B cell (primary cell): ENCODE data around the gene SMAP1. TPM values are rescaled to one million over a fixed set of nuclear protein-coding genes. Genes with fewer than 3 reads are reported as not detected.

Experiments used
- ATAC-seq: fragments of 200-7000 bp; cut with Tn5 transposase; one replicate; pipeline ENCODE4 v1.10.0; 2021; ENCODE audit warnings: low read depth, mild to moderate bottlenecking, moderate number of reproducible peaks, moderate library complexity
- CTCF ChIA-PET: fragments of 350-600 bp; sonication (Branson Sonifier 250); formaldehyde crosslinking; loops from one replicate; lab custom pipeline; 2021; ENCODE audit warnings: antibody characterized with exemption, inconsistent platforms; lab: Charles Lee
- POLR2A ChIA-PET: fragments of 350-600 bp; sonication (Branson Sonifier 250); formaldehyde crosslinking; loops from one replicate; lab custom pipeline; 2021; ENCODE audit warnings: antibody characterized with exemption; lab: Charles Lee
- DNase-seq: peaks from one replicate; pipeline ENCODE4 v3.0.0; 2013
- H2AFZ ChIP-seq: 2 replicates; pipeline ENCODE4 v1.6.1; 2012; ENCODE audit warnings: mild to moderate bottlenecking, low read depth, low read length; ENCODE audit not compliant: insufficient read depth, poor library complexity, severe bottlenecking
- H3K27ac ChIP-seq, 2 donors: 1 replicate in 1 of 2; 2 replicates in 1 of 2; pipeline ENCODE4 v1.5.1; 2012 to 2013; ENCODE audit warnings: low read length in 2 of 2, mild to moderate bottlenecking in 2 of 2, moderate library complexity in 1 of 2
- H3K27me3 ChIP-seq, 4 experiments: fragments of 200-600 bp in 1 of 4; sonication (generic) in 1 of 4; replicated peaks in 1 of 4; 1 replicate in 2 of 4; 2 replicates in 2 of 4; pipeline versions ENCODE4 v1.6.1 to v1.7.0; 2013 to 2016; ENCODE audit warnings: low read length in 3 of 4, mild to moderate bottlenecking in 2 of 4, mixed read lengths in 1 of 4, moderate library complexity in 1 of 4; ENCODE audit not compliant: insufficient read depth in 4 of 4, control insufficient read depth in 3 of 4; ENCODE audit errors: control extremely low read depth in 1 of 4
- H3K36me3 ChIP-seq, 2 experiments: replicated peaks in 1 of 2; 1 replicate in 1 of 2; 2 replicates in 1 of 2; pipeline versions ENCODE4 v1.6.1 to v1.7.1; 2013; ENCODE audit warnings: low read length in 1 of 2; ENCODE audit not compliant: insufficient read depth in 2 of 2, control insufficient read depth in 1 of 2; ENCODE audit errors: control extremely low read depth in 1 of 2, extremely low read depth in 1 of 2
- H3K4me1 ChIP-seq, 2 donors: fragments of 200-600 bp in 1 of 2; sonication (generic) in 1 of 2; 1 replicate in 1 of 2; 2 replicates in 1 of 2; pipeline versions ENCODE4 v1.5.1 to v1.6.1; 2013 to 2017; ENCODE audit warnings: low read length in 2 of 2; ENCODE audit not compliant: control insufficient read depth in 2 of 2, insufficient read depth in 2 of 2
- H3K4me2 ChIP-seq: replicated peaks from 2 replicates; pipeline ENCODE3; 2012; ENCODE audit warnings: mild to moderate bottlenecking, low read depth, low read length; ENCODE audit not compliant: poor library complexity, severe bottlenecking
- H3K4me3 ChIP-seq, 5 experiments: fragments of 200-600 bp in 1 of 5; sonication (generic) in 1 of 5; 1 replicate in 3 of 5; 2 replicates in 2 of 5; pipeline versions ENCODE4 v1.5.1 to v1.7.0; 2011 to 2016; ENCODE audit warnings: low read length in 4 of 5, mild to moderate bottlenecking in 4 of 5, low read depth in 2 of 5, control low read depth in 1 of 5, moderate library complexity in 1 of 5; ENCODE audit not compliant: insufficient read depth in 1 of 5; ENCODE audit errors: control extremely low read depth in 1 of 5, extremely low read depth in 1 of 5
- H3K79me2 ChIP-seq: fragments of 200-600 bp; sonication (generic); one replicate; pipeline ENCODE4 v1.6.0; 2016; ENCODE audit warnings: low read length; ENCODE audit not compliant: control insufficient read depth, insufficient read depth
- H3K9ac ChIP-seq: fragments of 200-600 bp; sonication (generic); 2 replicates; pipeline ENCODE4 v1.6.1; 2017; ENCODE audit warnings: mild to moderate bottlenecking, low read length, moderate library complexity
- H3K9me3 ChIP-seq, 3 donors: one replicate each; pipeline versions ENCODE4 v1.6.1 to v1.7.1; 2013; ENCODE audit warnings: low read length in 2 of 3; ENCODE audit not compliant: control insufficient read depth in 2 of 3, insufficient read depth in 1 of 3; ENCODE audit errors: control extremely low read depth in 1 of 3
- H4K20me1 ChIP-seq: 2 replicates; pipeline ENCODE4 v1.6.0; 2012; ENCODE audit warnings: mild to moderate bottlenecking, low read length; ENCODE audit not compliant: insufficient read depth, control insufficient read depth, poor library complexity, severe bottlenecking
- H3K27ac Mint-ChIP-seq: one replicate; pipeline ENCODE4 v1.8.0; 2021; ENCODE audit warnings: mixed read lengths
- H3K27me3 Mint-ChIP-seq: one replicate; pipeline ENCODE4 v1.8.0; 2021; ENCODE audit warnings: mixed read lengths
- H3K4me1 Mint-ChIP-seq: one replicate; pipeline ENCODE4 v1.8.0; 2021; ENCODE audit warnings: mixed read lengths
- H3K4me3 Mint-ChIP-seq: one replicate; pipeline ENCODE4 v1.8.0; 2021; ENCODE audit warnings: mixed read lengths
- H3K9me3 Mint-ChIP-seq: one replicate; pipeline ENCODE4 v1.8.0; 2022; ENCODE audit warnings: mixed read lengths; ENCODE audit not compliant: insufficient read depth
- EZH2 ChIP-seq: IDR thresholded peaks from 2 replicates; pipeline ENCODE4 v1.6.1; 2012; ENCODE audit warnings: borderline replicate concordance, low read depth, mild to moderate bottlenecking, moderate library complexity, low read length; ENCODE audit not compliant: insufficient read depth, poor library complexity, severe bottlenecking
- WGBS: methylation state at CpG from one replicate; pipeline ENCODE4 v1.1.5; 2013; ENCODE audit warnings: missing lambda C conversion rate; ENCODE audit not compliant: insufficient coverage; 5-methylcytosine and 5-hydroxymethylcytosine counted together
- intact Hi-C: fragments of 100-400 bp; cut with micrococcal nuclease; formaldehyde crosslinking; loops from one replicate; pipeline ENCODE4 v1.10.0; 2022
- polyA plus RNA-seq: library from polyadenylated mRNA; depleted of rRNA; stranded (reverse); fragments of >200 nt; gene quantifications from 2 replicates; pipeline ENCODE4 v1.2.3, GENCODE V29; 2012
- total RNA-seq, 2 donors: library from RNA; stranded (reverse); fragments of 120-200 nt in 1 of 2; gene quantifications; 1 replicate in 1 of 2; 2 replicates in 1 of 2; pipeline versions ENCODE4 v1.2.3 to v1.2.4, GENCODE V29; 2013 to 2022
- TF ChIP-seq, protein P1 (sequence below): fragments of 200-600 bp; IDR thresholded peaks from one replicate; pipeline ENCODE4 v1.8.0; 2022; ENCODE audit warnings: antibody characterized with exemption, mild to moderate bottlenecking

The SMAP1 gene
- total and polyA plus RNA-seq, 2 donors (not counting 1 experiment from before 2014, with no cell fraction given) = 11.0 to 21.7 TPM

DNA sequence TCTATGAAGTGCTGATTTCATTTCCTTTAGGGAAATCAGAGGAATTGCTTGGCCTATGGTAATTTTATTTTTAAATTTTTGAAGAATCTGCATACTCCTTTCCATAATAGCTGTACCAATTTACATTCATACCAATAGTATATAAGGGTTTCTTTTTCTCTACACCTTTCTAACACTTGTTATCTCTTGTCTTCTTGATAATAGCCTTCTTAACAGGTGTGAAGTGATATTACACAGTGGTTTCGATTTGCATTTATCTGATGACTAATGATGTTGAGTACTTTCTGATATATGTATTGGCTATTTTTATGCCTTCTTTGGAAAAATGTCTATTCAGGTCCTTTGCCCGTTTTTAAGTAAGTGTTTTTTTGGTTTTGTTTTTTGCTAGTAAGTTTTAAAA, 40.8 kb downstream of the SMAP1 start:
- no peak for TF ChIP-seq EZH2
- TF ChIP-seq, protein P1, sequence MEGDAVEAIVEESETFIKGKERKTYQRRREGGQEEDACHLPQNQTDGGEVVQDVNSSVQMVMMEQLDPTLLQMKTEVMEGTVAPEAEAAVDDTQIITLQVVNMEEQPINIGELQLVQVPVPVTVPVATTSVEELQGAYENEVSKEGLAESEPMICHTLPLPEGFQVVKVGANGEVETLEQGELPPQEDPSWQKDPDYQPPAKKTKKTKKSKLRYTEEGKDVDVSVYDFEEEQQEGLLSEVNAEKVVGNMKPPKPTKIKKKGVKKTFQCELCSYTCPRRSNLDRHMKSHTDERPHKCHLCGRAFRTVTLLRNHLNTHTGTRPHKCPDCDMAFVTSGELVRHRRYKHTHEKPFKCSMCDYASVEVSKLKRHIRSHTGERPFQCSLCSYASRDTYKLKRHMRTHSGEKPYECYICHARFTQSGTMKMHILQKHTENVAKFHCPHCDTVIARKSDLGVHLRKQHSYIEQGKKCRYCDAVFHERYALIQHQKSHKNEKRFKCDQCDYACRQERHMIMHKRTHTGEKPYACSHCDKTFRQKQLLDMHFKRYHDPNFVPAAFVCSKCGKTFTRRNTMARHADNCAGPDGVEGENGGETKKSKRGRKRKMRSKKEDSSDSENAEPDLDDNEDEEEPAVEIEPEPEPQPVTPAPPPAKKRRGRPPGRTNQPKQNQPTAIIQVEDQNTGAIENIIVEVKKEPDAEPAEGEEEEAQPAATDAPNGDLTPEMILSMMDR = no peak
- peaks cover 21% of the 10 kb centered on the region for H4K20me1 ChIP-seq
- peaks cover 0 to under 1% (median 0%) of the 10 kb centered on the region in 3 donors for H3K9me3 ChIP-seq
- no peak overlapping the region for H3K27ac ChIP-seq
- DNase-seq (no peak), ATAC-seq (no peak)
- H2AFZ ChIP-seq = no peak overlapping the region
- peaks cover 68% of the 10 kb centered on the region for H3K79me2 ChIP-seq
- no peak overlapping the region for H3K27ac Mint-ChIP-seq
- no peaks in the 10 kb centered on the region for H3K27me3 Mint-ChIP-seq
- intact Hi-C loops = no loop called here
- H3K4me2 ChIP-seq = no peak overlapping the region
- no peak overlapping the region for H3K4me3 ChIP-seq
- H3K9me3 Mint-ChIP-seq = peaks cover under 1% of the 10 kb centered on the region
- H3K4me1 ChIP-seq = peaks cover 3 to 11% of the 10 kb centered on the region in 2 donors
- 80% methylated on average over 1 of the region's 2 CpGs for WGBS
- no peak overlapping the region for H3K4me3 Mint-ChIP-seq
- ChIA-PET CTCF (interaction anchor here (0.8 to 6.1 kb wide), 9 partner anchors 8 to 247 kb away, joined by 3 to 174 read pairs (median 8); partner anchors contain the start of gene B3GAT2), POLR2A (no interaction called here)
- H3K9ac ChIP-seq = no peak overlapping the region
- H3K27me3 ChIP-seq = no peaks in the 10 kb centered on the region
- peaks cover 28% of the 10 kb centered on the region for H3K4me1 Mint-ChIP-seq
- H3K36me3 ChIP-seq = no peaks in the 10 kb centered on the region

DNA sequence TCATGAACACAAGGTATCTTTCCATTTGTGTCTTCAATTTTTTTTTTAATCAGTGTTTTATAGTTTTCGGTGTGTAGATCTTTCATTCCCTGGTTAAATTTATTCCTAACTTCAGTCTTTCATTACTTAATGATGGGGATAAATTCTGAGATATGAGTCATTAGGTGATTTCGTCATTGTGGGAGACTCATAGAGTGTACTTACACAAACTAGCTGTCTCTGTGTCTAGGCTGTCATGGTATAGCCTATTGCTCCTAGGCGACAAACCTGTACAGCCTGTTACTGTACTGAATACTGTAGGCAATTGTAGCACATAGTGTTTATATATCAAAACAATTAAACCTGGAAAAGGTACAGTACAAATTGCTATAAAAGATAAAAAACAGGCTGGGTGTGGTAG, 42.1 kb downstream of the SMAP1 start:
- intact Hi-C loops = no loop called here
- Mint-ChIP-seq H3K4me3 (no peak overlapping the region), H3K27ac (no peak overlapping the region), H3K9me3 (peaks cover 9% of the 10 kb centered on the region), H3K27me3 (no peaks in the 10 kb centered on the region), H3K4me1 (peaks cover 30% of the 10 kb centered on the region)
- ChIA-PET CTCF (interaction anchor here (2.0 to 6.1 kb wide), 2 partner anchors 176 to 246 kb away, joined by 7 to 174 read pairs; no protein-coding TSS in a partner anchor), POLR2A (no interaction called here)
- DNase-seq = no peak
- H3K4me3 ChIP-seq = no peak overlapping the region
- H3K4me2 ChIP-seq = no peak overlapping the region
- no peak overlapping the region for H2AFZ ChIP-seq
- peaks cover 3 to 11% of the 10 kb centered on the region in 2 donors for H3K4me1 ChIP-seq
- peaks cover 1 to 12% (median 4%) of the 10 kb centered on the region in 3 donors for H3K9me3 ChIP-seq
- WGBS = no CpG with 5 or more reads among the region's 3 CpGs
- no peak for ATAC-seq
- TF ChIP-seq, protein P1 = no peak
- TF ChIP-seq EZH2 = no peak
- H3K36me3 ChIP-seq = no peaks in the 10 kb centered on the region
- H3K79me2 ChIP-seq = peaks cover 71% of the 10 kb centered on the region
- no peaks in the 10 kb centered on the region for H3K27me3 ChIP-seq
- H3K9ac ChIP-seq = no peak overlapping the region
- H4K20me1 ChIP-seq = peaks cover 17% of the 10 kb centered on the region
- H3K27ac ChIP-seq = no peak overlapping the region
